Astrocyte of the cerebellum (primary cell): ENCODE measurements around the gene CCDC38.
"Not testable (repeated sequence)": the region's sequence is repeated elsewhere in the genome, so short reads cannot be mapped to it uniquely, and the experiment has no call there.

Experiments
- DNase-seq: peaks from one replicate; pipeline ENCODE4 v3.0.0-alpha.2; 2011; ENCODE audit warnings: low read depth
- H3K4me3 ChIP-seq: 2 replicates; pipeline ENCODE4 v1.5.1; 2011; ENCODE audit warnings: mild to moderate bottlenecking, low read depth, low read length, moderate library complexity
- CTCF ChIP-seq: IDR thresholded peaks from 2 replicates; pipeline ENCODE4 v1.5.1; 2012; ENCODE audit warnings: low read length, low read depth, moderate library complexity, mild to moderate bottlenecking; ENCODE audit errors: missing control alignments
- in situ Hi-C: cut with HindIII; loops from 2 replicates; pipeline ENCODE4 v1.10.0; 2017; ENCODE audit warnings: low sequenced_read_pairs

CCDC38 gene

GRCh38 chr12:95975491-95975890 is 33.1 kb upstream of the CCDC38 start:
- in situ Hi-C loops = no loop called here
- no peak for TF ChIP-seq CTCF
- no peak for DNase-seq
- H3K4me3 ChIP-seq = no peak overlapping the region

GRCh38 chr12:95974358-95974757 is 31.9 kb upstream of the CCDC38 start:
- in situ Hi-C loops = no loop called here
- no peak overlapping the region for H3K4me3 ChIP-seq
- no peak for TF ChIP-seq CTCF
- no peak for DNase-seq

DNA sequence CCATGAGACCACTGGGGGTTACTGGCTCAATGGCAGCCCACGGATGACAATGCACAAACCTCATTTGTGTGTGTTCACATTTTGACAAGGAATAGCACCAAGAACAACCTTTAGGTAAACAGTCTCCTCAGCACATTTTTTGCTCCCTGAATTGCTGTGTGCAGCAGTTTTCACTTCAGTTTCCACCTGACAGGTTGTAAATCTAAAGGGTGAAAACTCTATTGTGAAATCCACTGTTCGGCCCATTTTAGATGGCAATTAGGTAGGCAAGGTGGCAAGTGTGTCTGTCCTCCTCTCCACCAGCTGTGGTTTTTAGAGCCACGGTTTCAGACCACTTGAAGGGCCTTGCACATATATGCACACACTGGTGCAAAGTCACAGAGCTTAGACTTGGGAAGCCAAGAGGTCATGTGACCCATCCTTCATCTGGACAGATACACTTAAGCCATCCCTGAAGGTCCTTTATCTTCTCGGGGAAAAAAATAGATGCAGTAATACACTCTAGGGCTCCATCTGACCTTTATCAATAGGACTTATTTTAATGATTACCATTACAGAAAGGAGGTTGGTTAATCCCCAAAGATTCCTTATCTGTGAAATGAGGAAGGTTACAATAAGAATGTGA is 30.5 kb upstream of the CCDC38 start:
- TF ChIP-seq CTCF = no peak
- H3K4me3 ChIP-seq = no peak overlapping the region
- in situ Hi-C loops = no loop called here
- DNase-seq = no peak

- in situ Hi-C loops = no loop called here
- DNase-seq = no peak
- no peak overlapping the region for H3K4me3 ChIP-seq
- TF ChIP-seq CTCF = no peak
These were observed 28.5 kb upstream of the CCDC38 start for GRCh38 chr12:95970905-95971304.

DNA sequence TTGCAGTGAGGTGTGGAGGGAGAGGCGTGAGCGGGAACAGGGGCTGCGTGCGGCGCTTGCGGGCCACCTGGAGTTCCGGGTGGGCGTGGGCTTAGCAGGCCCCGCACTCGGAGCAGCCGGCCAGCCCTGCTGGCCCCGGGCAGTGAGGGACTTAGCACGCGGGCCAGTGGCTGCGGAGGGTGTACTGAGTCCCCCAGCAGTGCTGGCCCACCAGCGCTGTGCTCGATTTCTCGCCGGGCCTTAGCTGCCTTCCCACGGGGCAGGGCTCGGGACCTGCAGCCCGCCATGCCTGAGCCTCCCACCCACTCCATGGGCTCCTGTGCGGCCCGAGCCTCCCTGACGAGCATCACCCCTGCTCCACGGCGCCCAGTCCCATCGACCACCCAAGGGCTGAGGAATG is 26.7 kb upstream of the CCDC38 start:
- H3K4me3 ChIP-seq, in situ Hi-C loops, DNase-seq: not testable (repeated sequence)

GRCh38 chr12:95967301-95967700 is 24.9 kb upstream of the CCDC38 start:
- H3K4me3 ChIP-seq = no peak overlapping the region
- in situ Hi-C loops = no loop called here
- no peak for DNase-seq
- TF ChIP-seq CTCF = no peak

DNA sequence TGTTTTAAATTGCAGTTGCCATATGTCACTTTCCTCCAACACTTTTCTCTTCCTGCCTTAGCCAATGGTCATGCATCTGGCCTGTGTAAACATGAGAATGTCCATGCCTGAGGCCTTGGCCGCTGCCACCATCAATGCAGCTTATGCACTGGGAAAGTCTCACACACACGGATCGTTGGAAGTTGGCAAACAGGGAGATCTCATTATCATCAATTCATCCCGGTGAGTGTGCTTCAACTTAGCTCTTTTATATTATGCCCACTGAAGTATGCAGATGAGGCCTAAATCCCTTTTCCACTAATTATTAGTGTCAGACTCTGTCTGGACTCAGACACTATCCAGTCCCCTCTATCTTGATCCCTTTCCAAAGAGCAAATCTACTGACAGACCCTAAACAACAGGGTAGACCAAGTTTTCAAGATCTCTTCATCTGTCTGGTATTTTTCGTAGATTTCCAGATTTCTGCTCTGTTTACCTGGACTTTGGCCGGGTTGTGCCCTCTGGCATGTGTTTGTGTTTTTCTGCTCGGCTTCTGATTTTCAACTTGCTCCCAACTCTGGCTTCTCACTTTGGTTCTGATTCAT is 24.0 kb upstream of the CCDC38 start:
- in situ Hi-C loops = no loop called here
- DNase-seq = no peak
- no peak overlapping the region for H3K4me3 ChIP-seq
- TF ChIP-seq CTCF = no peak
